RWPE2 (cell line): Measurements from ENCODE around the gene PYHIN1.
A peak's percentile ranks its signal among the peaks of the same experiment; 100 is the strongest.

Experiments used
- ATAC-seq: fragments of 200-7000 bp; cut with Tn5 transposase; 3 replicates; pipeline ENCODE4 v1.9.1; 2021; ENCODE audit warnings: low read depth
- DNase-seq: peaks from one replicate; pipeline ENCODE4 v3.0.0-alpha.2; 2020; ENCODE audit warnings: low spot score
- H3K27ac ChIP-seq: fragments of 450-650 bp; 2 replicates; pipeline ENCODE4 v1.5.1; 2017; ENCODE audit warnings: mild to moderate bottlenecking; ENCODE audit not compliant: poor library complexity, severe bottlenecking
- H3K27me3 ChIP-seq: fragments of 250-450 bp; sonication (Bioruptor Pico); 2 replicates; pipeline ENCODE4 v1.5.1; 2021; ENCODE audit warnings: mild to moderate bottlenecking, moderate library complexity; ENCODE audit not compliant: insufficient read depth, poor library complexity, severe bottlenecking
- H3K36me3 ChIP-seq: fragments of 250-450 bp; sonication (Bioruptor Pico); 2 replicates; pipeline ENCODE4 v1.5.1; 2020; ENCODE audit warnings: low read depth, mild to moderate bottlenecking, moderate library complexity
- H3K4me1 ChIP-seq: fragments of 250-450 bp; sonication (Bioruptor Pico); 2 replicates; pipeline ENCODE4 v1.5.1; 2021; ENCODE audit warnings: mild to moderate bottlenecking, moderate library complexity; ENCODE audit not compliant: insufficient read depth, poor library complexity, severe bottlenecking
- H3K4me3 ChIP-seq: fragments of 250-450 bp; sonication (Bioruptor Pico); 2 replicates; pipeline ENCODE4 v1.5.1; 2021; ENCODE audit warnings: mild to moderate bottlenecking, moderate library complexity; ENCODE audit not compliant: severe bottlenecking
- H3K9me3 ChIP-seq: fragments of 250-450 bp; sonication (Bioruptor Pico); 2 replicates; pipeline ENCODE4 v1.5.1; 2021; ENCODE audit warnings: mild to moderate bottlenecking, moderate library complexity; ENCODE audit not compliant: severe bottlenecking
- CTCF ChIP-seq: fragments of 450-650 bp; IDR thresholded peaks from one replicate; pipeline ENCODE4 v1.5.1; 2017; ENCODE audit warnings: mild to moderate bottlenecking, moderate library complexity; ENCODE audit not compliant: poor library complexity, severe bottlenecking

Gene PYHIN1

GRCh38 chr1:159011751-159012150 lies 80.4 kb downstream of the PYHIN1 start:
- Histone ChIP-seq H3K9me3 (no peaks in the 10 kb centered on the region), H3K4me3 (peak overlapping the region; percentile 38), H3K36me3 (peaks cover 33% of the 10 kb centered on the region), H3K27me3 (no peaks in the 10 kb centered on the region), H3K4me1 (peaks cover 30% of the 10 kb centered on the region), H3K27ac (peak overlapping the region; percentile 91)
- ATAC-seq (no peak), DNase-seq (no peak)
- no peak for TF ChIP-seq CTCF

- Histone ChIP-seq H3K4me1 (peaks cover 30% of the 10 kb centered on the region), H3K27me3 (no peaks in the 10 kb centered on the region), H3K36me3 (peaks cover 40% of the 10 kb centered on the region), H3K27ac (peak overlapping the region; percentile 91), H3K4me3 (no peak overlapping the region), H3K9me3 (no peaks in the 10 kb centered on the region)
- DNase-seq (no peak), ATAC-seq (peak; percentile 34; the same call in 1 of the 3 replicates)
- TF ChIP-seq CTCF: no peak
These were observed 81.1 kb downstream of the PYHIN1 start for GRCh38 chr1:159012495-159012894.

GRCh38 chr1:159014003-159014571 lies 82.7 kb downstream of the PYHIN1 start:
- Histone ChIP-seq H3K4me3 (no peak overlapping the region), H3K27me3 (no peaks in the 10 kb centered on the region), H3K27ac (no peak overlapping the region)

GRCh38 chr1:159014851-159015250 lies 83.5 kb downstream of the PYHIN1 start:
- Histone ChIP-seq H3K4me3 (no peak overlapping the region), H3K36me3 (peaks cover 64% of the 10 kb centered on the region), H3K27me3 (no peaks in the 10 kb centered on the region), H3K9me3 (no peaks in the 10 kb centered on the region), H3K4me1 (peaks cover 25% of the 10 kb centered on the region), H3K27ac (peak overlapping the region; percentile 22)
- no peak for TF ChIP-seq CTCF
- DNase-seq (no peak), ATAC-seq (no peak)

More at GRCh38 chr1:159014003-159014571, 82.7 kb downstream of the PYHIN1 start:
- ATAC-seq (no peak), DNase-seq (no peak)
- peaks cover 56% of the 10 kb centered on the region for H3K36me3 ChIP-seq
- peaks cover 30% of the 10 kb centered on the region for H3K4me1 ChIP-seq
- no peaks in the 10 kb centered on the region for H3K9me3 ChIP-seq
- TF ChIP-seq CTCF: no peak

GRCh38 chr1:159015440-159015909 lies 84.1 kb downstream of the PYHIN1 start:
- Histone ChIP-seq H3K9me3 (no peaks in the 10 kb centered on the region), H3K36me3 (peaks cover 70% of the 10 kb centered on the region), H3K27me3 (no peaks in the 10 kb centered on the region), H3K4me1 (peaks cover 25% of the 10 kb centered on the region), H3K4me3 (no peak overlapping the region), H3K27ac (peak overlapping the region; percentile 22)
- DNase-seq (no peak), ATAC-seq (peak; percentile 91)
- TF ChIP-seq CTCF: no peak
